Measurements from ENCODE around the gene OR8G5.
"Not testable (repeated sequence)": the region's sequence is repeated elsewhere in the genome, so short reads cannot be mapped to it uniquely, and the experiment has no call there.

Gene OR8G5

GRCh38 chr11:124256076-124256475 is at the start of gene OR8G5:
TSS of gene OR8G5 (plus strand) at chr11:124256376. CDS start at chr11:124264932, 8,556 bp downstream.
- no peak for DNase-seq (ENCODE audit: low read depth, low spot score)

GRCh38 chr11:124207102-124207792 is 48.9 kb upstream of the OR8G5 start:
- no peak for DNase-seq (ENCODE audit: low read depth, low spot score)

- no peak for DNase-seq (ENCODE audit: low read depth, low spot score)
Measured at GRCh38 chr11:124209824-124210357, 46.3 kb upstream of the OR8G5 start.

- DNase-seq (ENCODE audit: low read depth, low spot score), result no peak
Measured at GRCh38 chr11:124210421-124210820, 45.8 kb upstream of the OR8G5 start.

- no peak for DNase-seq (ENCODE audit: low read depth, low spot score)
Measured at GRCh38 chr11:124211321-124211720, 44.9 kb upstream of the OR8G5 start.

GRCh38 chr11:124214027-124214426 is 42.1 kb upstream of the OR8G5 start:
- no peak for DNase-seq (ENCODE audit: low read depth, low spot score)

GRCh38 chr11:124219126-124219525 is 37.0 kb upstream of the OR8G5 start:
- no peak for DNase-seq (ENCODE audit: low read depth, low spot score)

GRCh38 chr11:124222407-124222806 is 33.8 kb upstream of the OR8G5 start:
- no peak for DNase-seq (ENCODE audit: low read depth, low spot score)

GRCh38 chr11:124224618-124225423 is 31.4 kb upstream of the OR8G5 start:
- not testable (repeated sequence) for DNase-seq (ENCODE audit: low read depth, low spot score)

- no peak for DNase-seq (ENCODE audit: low read depth, low spot score)
Measured at GRCh38 chr11:124225471-124225870, 30.7 kb upstream of the OR8G5 start.

GRCh38 chr11:124233376-124233775 is 22.8 kb upstream of the OR8G5 start:
- no peak for DNase-seq (ENCODE audit: low read depth, low spot score)

- DNase-seq (ENCODE audit: low read depth, low spot score), result no peak
Measured at GRCh38 chr11:124238512-124238911, 17.7 kb upstream of the OR8G5 start.

GRCh38 chr11:124240621-124241397 is 15.4 kb upstream of the OR8G5 start, which contains the start of gene OR8G1:
TSS of gene OR8G1 (plus strand) at chr11:124241095. CDS start at chr11:124249676, 8,581 bp downstream.
- no peak for DNase-seq (ENCODE audit: low read depth, low spot score)

- DNase-seq (ENCODE audit: low read depth, low spot score), result not testable (repeated sequence)
Measured at GRCh38 chr11:124249869-124250268, 6.3 kb upstream of the OR8G5 start.

- DNase-seq (ENCODE audit: low read depth, low spot score), result not testable (repeated sequence)
Measured at GRCh38 chr11:124265041-124265440, 8.9 kb downstream of the OR8G5 start.

- DNase-seq (ENCODE audit: low read depth, low spot score), result not testable (repeated sequence)
Measured at GRCh38 chr11:124270886-124271285, 14.7 kb downstream of the OR8G5 start.

GRCh38 chr11:124274000-124274399 is 17.8 kb downstream of the OR8G5 start:
- no peak for DNase-seq (ENCODE audit: low read depth, low spot score)

- DNase-seq (ENCODE audit: low read depth, low spot score), result peak; percentile 41
Measured at GRCh38 chr11:124276081-124276480, 19.9 kb downstream of the OR8G5 start.

GRCh38 chr11:124277207-124277606 is 21.0 kb downstream of the OR8G5 start:
- DNase-seq (ENCODE audit: low read depth, low spot score), result no peak

GRCh38 chr11:124277804-124278203 is 21.6 kb downstream of the OR8G5 start:
- DNase-seq (ENCODE audit: low read depth, low spot score), result no peak

- DNase-seq (ENCODE audit: low read depth, low spot score), result no peak
Measured at GRCh38 chr11:124278261-124278660, 22.1 kb downstream of the OR8G5 start.
